ENCODE data around the gene CRCP.

DNA sequence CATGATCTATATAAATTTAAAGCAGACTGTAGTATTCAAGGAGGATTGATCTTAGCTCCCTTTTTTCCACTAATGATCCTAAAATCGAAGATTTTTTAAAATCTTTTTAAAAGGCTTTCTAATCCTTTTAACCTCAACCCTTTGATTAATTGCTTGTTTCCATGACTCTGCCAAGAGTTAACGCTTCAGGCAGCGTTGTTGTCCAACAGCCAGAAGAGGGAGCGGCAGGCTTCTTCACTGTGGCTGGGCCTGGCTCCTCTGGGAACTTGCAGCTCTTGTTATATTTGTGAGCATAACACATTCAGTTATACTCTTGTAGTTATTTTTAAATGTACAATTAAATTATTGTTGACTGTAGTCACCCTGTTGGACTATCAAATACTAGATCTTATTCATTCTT is 26.3 kb downstream of the CRCP start:
- TF ChIP-seq CTCF (IDR thresholded peaks at IDR 0.05; ENCODE audit: low read length) (no peak), EZH2 (IDR thresholded peaks at IDR 0.05; ENCODE audit: borderline replicate concordance, low read length) (no peak)
